Mesothelial cell of epicardium (in vitro differentiated cells): Measurements from ENCODE around the gene CTDSP1. TPM values are rescaled to one million over a fixed set of nuclear protein-coding genes. Genes with fewer than 3 reads are reported as not detected.
A peak's percentile ranks its signal among the peaks of the same experiment; 100 is the strongest.

Experiments used
- DNase-seq, 2 experiments: peaks; one replicate each; pipeline ENCODE4 v3.0.0; 2021; ENCODE audit warnings: low spot score in 2 of 2; ENCODE audit not compliant: unreplicated experiment in 2 of 2
- H3K27ac Mint-ChIP-seq: 2 replicates; pipeline ENCODE4 v1.8.0; 2021; ENCODE audit warnings: mixed read lengths
- H3K27me3 Mint-ChIP-seq: 2 replicates; pipeline ENCODE4 v1.8.0; 2021; ENCODE audit warnings: low read depth, mixed read lengths
- H3K36me3 Mint-ChIP-seq: 2 replicates; pipeline ENCODE4 v1.8.0; 2021; ENCODE audit warnings: mixed read lengths
- H3K4me1 Mint-ChIP-seq: 2 replicates; pipeline ENCODE4 v1.8.0; 2021; ENCODE audit warnings: mixed read lengths
- H3K4me3 Mint-ChIP-seq: 2 replicates; pipeline ENCODE4 v1.8.0; 2021; ENCODE audit warnings: mild to moderate bottlenecking, moderate library complexity, mixed read lengths
- H3K9me3 Mint-ChIP-seq: 2 replicates; pipeline ENCODE4 v1.8.0; 2021; ENCODE audit warnings: mixed read lengths
- CTCF ChIP-seq: fragments of 200-600 bp; sonication (generic); IDR thresholded peaks from one replicate; pipeline ENCODE4 v1.5.0; 2021; ENCODE audit warnings: antibody characterized with exemption; ENCODE audit not compliant: unreplicated experiment
- total RNA-seq: library from RNA; stranded (reverse); gene quantifications from 3 replicates; pipeline ENCODE4 v1.2.1, GENCODE V29; 2021

Gene CTDSP1
- 134 to 142 TPM (median 136 TPM) in 3 replicates for total RNA-seq

- peak; percentile 86 to 89 for DNase-seq
- peaks cover 32% of the 10 kb centered on the region for H3K4me1 Mint-ChIP-seq
- H3K27ac Mint-ChIP-seq: peak within 1 kb of the TSS; percentile 95
- peak within 1 kb of the TSS; percentile 94 for H3K4me3 Mint-ChIP-seq
- TF ChIP-seq CTCF: no peak
- peaks cover 9% of the 10 kb centered on the region for H3K36me3 Mint-ChIP-seq
- no peaks in the 10 kb centered on the region for H3K27me3 Mint-ChIP-seq
- no peaks in the 10 kb centered on the region for H3K9me3 Mint-ChIP-seq
These were observed at the start of gene CTDSP1 for GRCh38 chr2:218399391-218400166. TSS of gene CTDSP1 (plus strand) at chr2:218399868. CDS start at chr2:218400091, 223 bp downstream.

DNA sequence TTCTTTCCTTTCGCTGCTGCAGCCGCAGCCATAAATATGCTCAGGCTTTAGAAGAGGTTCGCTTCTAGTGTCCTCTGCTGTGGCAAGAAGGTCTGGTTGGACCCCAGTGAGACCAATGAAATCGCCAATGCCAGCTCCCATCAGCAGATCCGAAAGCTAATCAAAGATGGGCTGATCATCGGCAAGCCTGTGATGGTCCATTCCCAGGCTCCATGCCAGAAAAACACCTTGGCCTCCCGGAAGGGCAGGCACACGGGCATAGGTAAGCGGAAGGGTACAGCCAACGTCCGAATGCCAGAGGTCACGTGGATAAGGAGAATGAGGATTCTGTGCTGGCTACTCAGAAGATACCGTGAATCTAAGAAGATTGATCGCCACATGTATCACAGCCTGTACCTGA is 45.6 kb upstream of the CTDSP1 start:
- peaks cover 17% of the 10 kb centered on the region for H3K4me1 Mint-ChIP-seq
- H3K4me3 Mint-ChIP-seq: no peak overlapping the region
- no peaks in the 10 kb centered on the region for H3K27me3 Mint-ChIP-seq
- no peak overlapping the region for H3K27ac Mint-ChIP-seq
- DNase-seq: no peak
- peaks cover 10% of the 10 kb centered on the region for H3K36me3 Mint-ChIP-seq
- no peak for TF ChIP-seq CTCF
- H3K9me3 Mint-ChIP-seq: peaks cover 25% of the 10 kb centered on the region

DNA sequence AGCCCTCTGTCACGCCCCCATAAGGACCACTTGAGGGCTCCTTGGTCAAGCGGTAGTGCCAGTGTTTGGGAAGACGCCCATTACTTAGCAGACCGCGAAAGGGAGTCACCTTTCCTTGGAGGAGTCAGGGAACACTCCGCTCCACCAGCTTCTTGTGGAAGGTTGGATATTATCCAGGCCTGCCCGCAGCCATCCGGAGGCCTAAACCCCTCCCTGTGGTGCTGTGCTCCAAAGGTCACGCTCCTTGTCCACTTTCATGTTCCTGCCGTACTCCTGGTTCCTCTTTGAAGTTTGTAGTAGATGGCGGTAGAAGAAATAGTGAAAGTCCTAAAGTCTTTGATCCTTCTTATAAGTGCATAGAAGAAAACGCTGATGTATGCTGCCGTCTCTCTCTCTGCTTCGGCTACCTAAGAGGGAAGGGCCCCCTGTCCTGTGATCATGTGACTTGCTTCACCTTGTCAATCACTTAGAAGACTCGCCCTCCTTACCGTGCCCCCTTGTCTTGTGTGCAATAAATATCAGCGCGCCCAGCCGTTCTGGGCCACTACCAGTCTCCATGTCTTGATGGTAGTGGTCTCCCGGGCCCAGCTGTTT is 44.7 kb upstream of the CTDSP1 start:
- Mint-ChIP-seq H3K4me1 (peaks cover 21% of the 10 kb centered on the region), H3K27ac (no peak overlapping the region), H3K36me3 (peaks cover 8% of the 10 kb centered on the region), H3K9me3 (peaks cover 21% of the 10 kb centered on the region), H3K27me3 (no peaks in the 10 kb centered on the region), H3K4me3 (no peak overlapping the region)
- TF ChIP-seq CTCF: no peak
- DNase-seq: no peak

GRCh38 chr2:218357236-218358177 is 42.2 kb upstream of the CTDSP1 start:
- H3K4me1 Mint-ChIP-seq: peaks cover 29% of the 10 kb centered on the region
- DNase-seq: no peak
- TF ChIP-seq CTCF: no peak
- no peaks in the 10 kb centered on the region for H3K36me3 Mint-ChIP-seq
- no peak overlapping the region for H3K4me3 Mint-ChIP-seq
- H3K27me3 Mint-ChIP-seq: no peaks in the 10 kb centered on the region
- H3K9me3 Mint-ChIP-seq: peaks cover 9% of the 10 kb centered on the region
- H3K27ac Mint-ChIP-seq: peak overlapping the region; percentile 89

GRCh38 chr2:218360453-218360852 is 39.2 kb upstream of the CTDSP1 start:
- Mint-ChIP-seq H3K9me3 (no peaks in the 10 kb centered on the region), H3K36me3 (no peaks in the 10 kb centered on the region), H3K27ac (no peak overlapping the region), H3K4me1 (peaks cover 29% of the 10 kb centered on the region), H3K4me3 (no peak overlapping the region), H3K27me3 (no peaks in the 10 kb centered on the region)
- no peak for DNase-seq
- no peak for TF ChIP-seq CTCF
